Measurements from ENCODE around the gene MAP3K14. TPM values are rescaled to one million over a fixed set of nuclear protein-coding genes. Genes with fewer than 3 reads are reported as not detected.
A peak's percentile ranks its signal among the peaks of the same experiment; 100 is the strongest.

The MAP3K14 gene
- total and polyA plus RNA-seq, 10 of the 15 experiments (the other 5 are each of a cell fraction or from before 2014, with no cell fraction given) = 2.1 to 33.3 (median 19.7) TPM

GRCh38 chr17:45307290-45308015 lies 9.4 kb downstream of the MAP3K14 start (continued):
- TF ChIP-seq BCLAF1 (IDR thresholded peaks at IDR 0.05) = no peak
- no peak for TF ChIP-seq CEBPB (IDR thresholded peaks at IDR 0.05; ENCODE audit: borderline replicate concordance in 1 of 2, low read depth in 2 of 2, low read length in 2 of 2)
- no peak for TF ChIP-seq FOXK2 (IDR thresholded peaks at IDR 0.05)
- TF ChIP-seq SPI1 (IDR thresholded peaks at IDR 0.05; ENCODE audit: borderline replicate concordance, insufficient read depth, low read depth, low read length) = peak; percentile 47; the same call in 1 of the 2 replicates
- TF ChIP-seq MTA2 (IDR thresholded peaks at IDR 0.05; ENCODE audit: low read depth) = peak; percentile 95
- TF ChIP-seq YY1 (IDR thresholded peaks at IDR 0.05; ENCODE audit: low read depth, low read length) = 0 out of 2 replicates have a peak, but pooled peaks have one; percentile 40
- no peak; the same call in 1 of the 2 replicates for TF ChIP-seq POLR2AphosphoS5 (IDR thresholded peaks at IDR 0.05; ENCODE audit: low read length)
- peak in 1 of 2 experiments; percentile 65; a peak in 1 of 4 replicates for TF ChIP-seq ETV6 (conservative IDR thresholded peaks at IDR 0.05 in 1 of 2, IDR thresholded peaks at IDR 0.05 in 1 of 2; ENCODE audit: borderline replicate concordance in 1 of 2, low read depth in 1 of 2)
- no peak for TF ChIP-seq EZH2 (IDR thresholded peaks at IDR 0.05; ENCODE audit: borderline replicate concordance, control insufficient read depth, low read depth, low read length)
- TF ChIP-seq MAX (IDR thresholded peaks at IDR 0.05; ENCODE audit: low read depth, low read length) = no peak
- TF ChIP-seq JUND (IDR thresholded peaks at IDR 0.05; ENCODE audit: low read depth, low read length) = peak; percentile 89
- TF ChIP-seq NRF1 (conservative IDR thresholded peaks at IDR 0.05; ENCODE audit: low read depth, low read length) = no peak
- no peak; the same call in 1 of the 2 replicates for TF ChIP-seq CHD2 (IDR thresholded peaks at IDR 0.05; ENCODE audit: borderline replicate concordance, low read depth, low read length)
- no peak for TF ChIP-seq WRNIP1 (IDR thresholded peaks at IDR 0.05; ENCODE audit: borderline replicate concordance, low read depth, low read length)
- no peak for TF ChIP-seq ZBTB40 (IDR thresholded peaks at IDR 0.05; ENCODE audit: borderline replicate concordance)
- no peak for TF ChIP-seq RCOR1 (conservative IDR thresholded peaks at IDR 0.05; ENCODE audit: low read depth, low read length)
- TF ChIP-seq YBX1 (IDR thresholded peaks at IDR 0.05) = no peak
- TF ChIP-seq MLLT1 (IDR thresholded peaks at IDR 0.05) = 0 out of 2 replicates have a peak, but pooled peaks have one; percentile 21
- no peak for TF ChIP-seq FOS (IDR thresholded peaks at IDR 0.05; ENCODE audit: borderline replicate concordance, extremely low read depth, insufficient read length)
- TF ChIP-seq KLF5 (IDR thresholded peaks at IDR 0.05; ENCODE audit: partially characterized antibody) = peak; percentile 46
- no peak for TF ChIP-seq POLR2A (IDR thresholded peaks at IDR 0.05; ENCODE audit: low read depth, low read length)

Data from GM12878 (cell line).